ENCODE results near the gene POU4F1. TPM values are rescaled to one million over a fixed set of nuclear protein-coding genes. Genes with fewer than 3 reads are reported as not detected.

Gene POU4F1
- total RNA-seq, 3 donors from 2014 or later: not detected

DNA sequence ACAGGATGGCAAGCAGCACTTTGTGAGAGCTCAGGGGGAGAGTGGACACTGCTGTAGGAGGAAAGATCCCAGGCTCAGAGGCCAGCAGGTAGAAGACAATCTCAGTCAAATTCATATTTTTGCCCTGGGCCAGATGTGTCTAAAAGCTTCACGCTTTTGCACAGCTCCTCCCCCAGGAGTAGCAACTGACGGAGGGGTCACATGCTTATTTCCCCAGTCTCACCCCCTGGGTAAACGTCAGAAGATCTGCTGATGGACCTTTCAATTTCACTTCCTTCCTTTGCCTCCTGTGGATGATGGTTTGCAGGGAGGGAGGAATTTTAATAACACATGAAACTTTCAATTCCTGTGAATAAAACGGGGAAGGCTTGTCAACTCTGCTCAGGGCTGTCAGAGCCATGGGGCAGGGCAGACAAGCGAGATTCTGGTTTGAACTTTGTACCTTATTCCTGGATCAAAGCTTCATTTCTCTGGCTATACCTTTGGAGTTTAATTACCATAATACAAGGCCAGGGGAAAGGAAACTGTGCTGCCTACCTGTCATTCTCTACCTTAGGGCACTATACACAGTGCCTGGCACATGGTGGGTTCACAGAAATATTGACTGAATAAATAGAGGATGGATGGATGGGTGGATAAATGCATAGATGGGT lies 41.0 kb downstream of the POU4F1 start:
- TF ChIP-seq, protein P1, sequence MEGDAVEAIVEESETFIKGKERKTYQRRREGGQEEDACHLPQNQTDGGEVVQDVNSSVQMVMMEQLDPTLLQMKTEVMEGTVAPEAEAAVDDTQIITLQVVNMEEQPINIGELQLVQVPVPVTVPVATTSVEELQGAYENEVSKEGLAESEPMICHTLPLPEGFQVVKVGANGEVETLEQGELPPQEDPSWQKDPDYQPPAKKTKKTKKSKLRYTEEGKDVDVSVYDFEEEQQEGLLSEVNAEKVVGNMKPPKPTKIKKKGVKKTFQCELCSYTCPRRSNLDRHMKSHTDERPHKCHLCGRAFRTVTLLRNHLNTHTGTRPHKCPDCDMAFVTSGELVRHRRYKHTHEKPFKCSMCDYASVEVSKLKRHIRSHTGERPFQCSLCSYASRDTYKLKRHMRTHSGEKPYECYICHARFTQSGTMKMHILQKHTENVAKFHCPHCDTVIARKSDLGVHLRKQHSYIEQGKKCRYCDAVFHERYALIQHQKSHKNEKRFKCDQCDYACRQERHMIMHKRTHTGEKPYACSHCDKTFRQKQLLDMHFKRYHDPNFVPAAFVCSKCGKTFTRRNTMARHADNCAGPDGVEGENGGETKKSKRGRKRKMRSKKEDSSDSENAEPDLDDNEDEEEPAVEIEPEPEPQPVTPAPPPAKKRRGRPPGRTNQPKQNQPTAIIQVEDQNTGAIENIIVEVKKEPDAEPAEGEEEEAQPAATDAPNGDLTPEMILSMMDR (IDR thresholded peaks at IDR 0.05): no peak
- peak in 1 of 3 donors; percentile 5 for DNase-seq
- no peaks in the 10 kb centered on the region for H3K36me3 ChIP-seq (ENCODE audit: low read depth)
- no peaks in the 10 kb centered on the region for H3K9me3 ChIP-seq
- H3K4me3 ChIP-seq: no peak overlapping the region
- ATAC-seq: peak; percentile 84
- no peaks in the 10 kb centered on the region for H3K4me1 ChIP-seq (ENCODE audit: low read depth)
- intact Hi-C loops (cut with DNase I, micrococcal nuclease): no loop called here

Other genes with a start within 250 kb of the POU4F1 start
- 1 to 10 TPM; 5.2 to 8.1 (median 5.9) TPM for gene OBI1, start 55.6 kb upstream of the POU4F1 start, total RNA-seq

All from mucosa of descending colon (tissue), 3 donors.